Measurements from ENCODE around the gene SLC6A3. TPM values are rescaled to one million over a fixed set of nuclear protein-coding genes. Genes with fewer than 3 reads are reported as not detected.
"Not testable (repeated sequence)": the region's sequence is repeated elsewhere in the genome, so short reads cannot be mapped to it uniquely, and the experiment has no call there.

Gene SLC6A3
- total RNA-seq, 1 donor from 2014 or later: not detected

- Mint-ChIP-seq H3K4me3 (ENCODE audit: unreplicated experiment) (no peak overlapping the region), H3K27me3 (ENCODE audit: low read depth) (peaks cover 10% of the 10 kb centered on the region), H3K27ac (ENCODE audit: unreplicated experiment) (no peak overlapping the region), H3K4me1 (ENCODE audit: low read depth) (peaks cover 10% of the 10 kb centered on the region), H3K36me3 (ENCODE audit: low read depth) (peaks cover 10% of the 10 kb centered on the region), H3K9me3 (ENCODE audit: low read depth) (peaks cover 31% of the 10 kb centered on the region)
- TF ChIP-seq CTCF (IDR thresholded peaks at IDR 0.05): no peak
- peak; percentile 73 for DNase-seq (ENCODE audit: low spot score)
Measured at GRCh38 chr5:1423901-1424603, 21.2 kb downstream of the SLC6A3 start.

- H3K27me3 Mint-ChIP-seq (ENCODE audit: low read depth): peaks cover 12% of the 10 kb centered on the region
- H3K4me3 Mint-ChIP-seq (ENCODE audit: unreplicated experiment); H3K27ac Mint-ChIP-seq (ENCODE audit: unreplicated experiment); H3K36me3 Mint-ChIP-seq (ENCODE audit: low read depth); DNase-seq (ENCODE audit: low spot score): not testable (repeated sequence)
- H3K4me1 Mint-ChIP-seq (ENCODE audit: low read depth): peaks cover 10% of the 10 kb centered on the region
- H3K9me3 Mint-ChIP-seq (ENCODE audit: low read depth): peaks cover 29% of the 10 kb centered on the region
Measured at GRCh38 chr5:1422522-1422921, 22.7 kb downstream of the SLC6A3 start.

GRCh38 chr5:1421521-1422341 is 23.5 kb downstream of the SLC6A3 start:
- peaks cover 2% of the 10 kb centered on the region for H3K36me3 Mint-ChIP-seq (ENCODE audit: low read depth)

GRCh38 chr5:1420211-1421195 is 24.7 kb downstream of the SLC6A3 start:
- H3K4me1 Mint-ChIP-seq (ENCODE audit: low read depth): peaks cover 10% of the 10 kb centered on the region
- H3K36me3 Mint-ChIP-seq (ENCODE audit: low read depth): no peaks in the 10 kb centered on the region
- H3K9me3 Mint-ChIP-seq (ENCODE audit: low read depth): peaks cover 15% of the 10 kb centered on the region
- peak; percentile 67 for DNase-seq (ENCODE audit: low spot score)
- no peak overlapping the region for H3K27ac Mint-ChIP-seq (ENCODE audit: unreplicated experiment)
- no peak for TF ChIP-seq CTCF (IDR thresholded peaks at IDR 0.05)
- H3K4me3 Mint-ChIP-seq (ENCODE audit: unreplicated experiment): no peak overlapping the region
- H3K27me3 Mint-ChIP-seq (ENCODE audit: low read depth): peaks cover 7% of the 10 kb centered on the region

More at GRCh38 chr5:1421521-1422341, 23.5 kb downstream of the SLC6A3 start:
- peaks cover 22% of the 10 kb centered on the region for H3K9me3 Mint-ChIP-seq (ENCODE audit: low read depth)
- H3K4me1 Mint-ChIP-seq (ENCODE audit: low read depth): peaks cover 10% of the 10 kb centered on the region
- no peak overlapping the region for H3K27ac Mint-ChIP-seq (ENCODE audit: unreplicated experiment)
- peak; percentile 76 for DNase-seq (ENCODE audit: low spot score)
- TF ChIP-seq CTCF (IDR thresholded peaks at IDR 0.05): no peak
- H3K27me3 Mint-ChIP-seq (ENCODE audit: low read depth): peaks cover 12% of the 10 kb centered on the region
- H3K4me3 Mint-ChIP-seq (ENCODE audit: unreplicated experiment): no peak overlapping the region

GRCh38 chr5:1419476-1420210 is 25.6 kb downstream of the SLC6A3 start:
- no peak for TF ChIP-seq CTCF (IDR thresholded peaks at IDR 0.05)
- Mint-ChIP-seq H3K9me3 (ENCODE audit: low read depth) (peaks cover 10% of the 10 kb centered on the region), H3K4me1 (ENCODE audit: low read depth) (peaks cover 10% of the 10 kb centered on the region), H3K4me3 (ENCODE audit: unreplicated experiment) (no peak overlapping the region), H3K36me3 (ENCODE audit: low read depth) (no peaks in the 10 kb centered on the region), H3K27ac (ENCODE audit: unreplicated experiment) (no peak overlapping the region), H3K27me3 (ENCODE audit: low read depth) (peaks cover 1% of the 10 kb centered on the region)
- no peak for DNase-seq (ENCODE audit: low spot score)

Data from chondrocyte (in vitro differentiated cells).